HG02798 (cell line): ENCODE data around the gene SMIM41.
A peak's percentile ranks its signal among the peaks of the same experiment; 100 is the strongest.

Source experiments
- ATAC-seq: cut with Tn5 transposase; IDR thresholded peaks from one replicate; pipeline ENCODE4 v1.9.1; 2021; ENCODE audit warnings: mild to moderate bottlenecking; ENCODE audit not compliant: unreplicated experiment, poor library complexity

SMIM41 gene

GRCh38 chr12:52079576-52080402 lies at the start of gene SMIM41:
Gene SMIM41, plus strand, starts transcription at chr12:52079704. Its CDS starts 76 bp downstream, at chr12:52079780.
- no peak for ATAC-seq

- no peak for ATAC-seq
These were observed 47.1 kb upstream of the SMIM41 start for GRCh38 chr12:52032446-52032803.

DNA sequence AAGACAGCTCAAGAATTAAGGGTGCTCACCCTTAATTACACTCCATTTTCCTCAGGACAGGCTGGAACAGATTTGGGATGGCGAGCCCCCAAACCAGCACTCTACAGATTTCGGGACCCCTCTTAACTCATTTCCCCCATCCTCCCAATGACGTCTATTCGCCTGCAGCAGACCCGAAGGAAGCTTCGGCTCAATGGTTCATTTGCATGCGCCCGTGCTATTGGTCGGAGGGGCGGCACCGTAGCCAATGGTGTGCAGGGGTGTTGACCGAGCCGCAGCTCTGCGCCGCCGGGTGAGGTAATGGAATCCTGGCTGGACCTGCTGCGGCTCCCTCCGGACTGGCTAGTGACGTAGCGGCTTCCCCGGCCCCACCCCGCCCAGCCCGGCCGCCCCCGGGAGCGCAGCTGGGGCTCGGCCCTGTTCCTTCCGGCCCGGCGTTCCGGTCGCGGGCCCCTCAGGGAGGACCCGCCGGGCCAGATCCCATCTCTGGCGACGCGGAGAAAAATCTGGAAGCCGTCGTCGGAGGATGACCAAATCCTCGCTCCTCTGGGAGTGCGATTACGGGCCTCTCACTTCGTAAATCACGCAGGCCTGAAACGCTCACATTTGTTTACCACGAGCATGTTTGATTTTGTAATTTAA lies 46.6 kb upstream of the SMIM41 start:
- peak; percentile 97 for ATAC-seq

GRCh38 chr12:52033446-52034140 lies 45.9 kb upstream of the SMIM41 start:
- no peak for ATAC-seq

GRCh38 chr12:52035190-52035589 lies 44.3 kb upstream of the SMIM41 start:
- no peak for ATAC-seq

- ATAC-seq, result no peak
These were observed 43.6 kb upstream of the SMIM41 start for GRCh38 chr12:52035926-52036325.

GRCh38 chr12:52036587-52037171 lies 42.8 kb upstream of the SMIM41 start:
- peak; percentile 36 for ATAC-seq

DNA sequence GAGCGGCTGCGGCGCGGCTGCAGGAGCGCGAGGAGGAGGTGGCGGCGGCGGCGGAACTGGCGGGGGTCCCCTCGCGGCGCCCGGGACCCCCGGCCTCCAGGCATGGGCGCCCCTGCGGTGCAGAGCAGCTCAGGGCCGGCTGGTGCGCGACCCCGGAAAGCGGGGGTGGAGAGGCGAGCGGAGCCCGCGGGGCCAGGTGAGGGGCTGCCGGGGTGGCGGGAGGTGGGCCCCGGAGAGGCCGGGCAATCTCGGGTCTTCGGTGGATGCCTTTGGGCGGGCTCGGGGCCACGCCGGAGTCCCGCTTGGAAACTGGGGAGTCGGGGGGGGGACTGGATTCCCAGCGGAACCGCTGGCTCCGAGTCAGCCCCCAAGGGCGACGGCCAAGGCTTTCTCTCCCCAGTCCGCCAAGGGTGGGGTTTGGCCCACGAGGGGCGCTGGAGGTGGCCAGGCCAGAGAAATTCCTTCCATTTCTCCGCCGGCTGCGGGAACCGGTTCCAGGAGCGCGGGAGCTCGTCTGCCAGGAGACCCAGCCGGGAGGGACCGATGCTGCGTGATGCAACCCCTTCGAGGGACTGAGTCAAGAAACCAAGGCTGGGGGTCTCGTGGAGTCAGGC lies 42.1 kb upstream of the SMIM41 start:
- ATAC-seq, result no peak

DNA sequence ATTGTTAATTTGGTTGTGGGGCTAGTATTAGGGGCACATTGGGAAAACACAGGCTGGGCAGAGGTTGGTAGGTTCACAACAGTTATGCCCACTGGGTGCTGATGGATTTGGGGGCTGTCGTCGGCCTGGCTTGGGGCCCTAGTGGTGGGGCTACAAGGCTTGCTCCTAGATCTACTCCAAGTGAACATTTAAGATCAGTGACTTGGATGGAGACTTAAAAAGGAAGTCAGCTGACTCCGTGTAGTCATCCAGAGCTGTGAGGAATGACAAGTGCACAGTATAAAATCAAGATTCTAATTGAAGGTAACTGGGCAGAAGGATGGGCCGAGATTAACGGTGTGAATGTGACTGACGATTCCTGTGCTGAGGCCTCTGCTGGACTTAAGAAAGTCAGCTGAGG lies 41.1 kb upstream of the SMIM41 start:
- ATAC-seq, result no peak

- ATAC-seq, result no peak
These were observed 38.5 kb upstream of the SMIM41 start for GRCh38 chr12:52041035-52041434.

DNA sequence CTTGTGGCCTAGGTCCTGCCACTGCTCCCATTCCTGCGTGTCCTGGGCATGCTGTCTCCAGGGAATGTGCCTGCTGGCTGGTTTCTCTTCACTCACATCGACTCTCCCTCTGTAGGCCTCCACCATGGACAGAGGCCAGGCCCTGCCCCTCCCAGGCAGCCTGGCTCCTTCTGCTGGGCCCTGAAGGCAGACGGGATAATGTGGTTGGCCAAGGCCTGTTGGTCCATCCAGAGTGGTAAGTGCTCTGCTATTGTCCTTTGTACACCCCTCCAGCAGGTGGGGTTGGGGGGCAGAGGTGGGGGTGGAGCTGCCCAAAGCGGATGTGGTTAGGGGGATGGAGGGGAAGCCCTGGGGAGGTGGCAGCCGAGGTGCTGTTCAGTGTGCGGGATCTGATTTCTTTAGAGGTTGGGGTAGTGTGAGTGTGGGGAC lies 37.8 kb upstream of the SMIM41 start:
- ATAC-seq, result no peak

GRCh38 chr12:52042706-52043385 lies 36.7 kb upstream of the SMIM41 start:
- no peak for ATAC-seq

GRCh38 chr12:52043386-52044212 lies 35.9 kb upstream of the SMIM41 start:
- ATAC-seq, result no peak

DNA sequence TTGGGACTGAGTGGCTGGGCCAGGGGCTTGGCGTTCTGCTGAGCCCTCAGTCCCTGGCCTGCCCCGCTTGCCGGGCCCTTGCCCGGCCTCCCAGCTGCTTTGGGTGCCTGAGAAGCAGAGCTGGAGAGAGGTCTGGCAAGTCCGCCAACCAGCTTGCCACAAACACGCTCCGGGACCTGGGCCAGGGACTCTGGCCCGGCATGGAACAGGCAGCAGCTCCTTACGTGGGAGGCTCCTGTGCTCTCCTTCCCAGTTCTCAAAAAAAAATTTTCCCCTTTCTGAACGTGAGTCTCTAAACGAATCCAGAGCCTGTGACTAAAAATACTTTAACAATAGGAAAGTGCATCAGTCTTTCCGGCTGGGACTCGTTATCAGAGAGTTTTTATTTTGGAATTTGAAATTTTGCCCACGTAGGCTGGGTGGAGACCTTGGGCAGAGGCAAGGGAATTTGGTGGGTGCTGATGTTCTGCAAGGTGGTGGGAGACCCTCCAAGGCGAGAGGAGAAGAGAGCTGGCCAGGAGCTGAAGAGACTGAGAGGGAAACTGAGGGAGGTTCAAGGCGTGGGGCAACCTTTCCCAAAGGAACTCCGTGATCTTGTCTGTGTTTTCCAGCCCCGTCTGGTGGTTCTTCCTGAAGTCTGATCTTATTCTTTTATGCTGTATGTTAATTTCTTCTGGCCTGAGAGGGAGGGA lies 35.1 kb upstream of the SMIM41 start:
- no peak for ATAC-seq

GRCh38 chr12:52045794-52046199 lies 33.7 kb upstream of the SMIM41 start:
- no peak for ATAC-seq

GRCh38 chr12:52046859-52047258 lies 32.6 kb upstream of the SMIM41 start:
- ATAC-seq, result no peak

DNA sequence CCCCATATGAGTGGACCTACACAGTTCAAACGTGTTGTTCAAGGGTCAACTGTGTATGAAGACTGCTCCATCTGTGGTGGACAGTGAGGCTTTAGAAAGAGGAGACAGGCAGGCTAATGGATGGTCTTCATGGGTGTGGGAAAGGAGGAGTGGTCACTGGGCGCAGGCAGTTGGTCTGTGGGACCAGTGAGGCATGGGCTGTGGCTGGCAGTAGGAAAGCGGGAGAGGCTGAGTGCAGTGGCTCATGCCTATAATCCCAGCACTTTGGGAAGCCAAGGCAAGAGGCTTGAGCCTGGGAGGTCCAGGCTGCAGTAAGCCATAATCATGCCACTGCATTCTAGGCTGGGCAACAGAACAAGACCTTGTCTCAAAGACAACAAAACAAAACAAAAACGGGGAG lies 30.2 kb upstream of the SMIM41 start:
- no peak for ATAC-seq

- ATAC-seq, result no peak
These were observed 29.8 kb upstream of the SMIM41 start for GRCh38 chr12:52049688-52050087.
